Subcutaneous abdominal adipose tissue (tissue), 5 donors: ENCODE data around the gene BCL2.

Source experiments
- H3K27ac ChIP-seq: one replicate; pipeline ENCODE4 v1.7.0; 2013; ENCODE audit warnings: low read depth, mild to moderate bottlenecking, inconsistent platforms, low read length, moderate library complexity
- H3K27me3 ChIP-seq, 5 donors: one replicate each; pipeline ENCODE4 v1.7.0; 2013; ENCODE audit warnings: low read length in 5 of 5, inconsistent platforms in 1 of 5; ENCODE audit not compliant: control insufficient read depth in 5 of 5, insufficient read depth in 4 of 5
- H3K36me3 ChIP-seq, 5 donors: one replicate each; pipeline ENCODE4 v1.7.0; 2013; ENCODE audit warnings: low read length in 5 of 5; ENCODE audit not compliant: control insufficient read depth in 5 of 5, insufficient read depth in 5 of 5
- H3K4me1 ChIP-seq, 5 donors: one replicate each; pipeline ENCODE4 v1.7.0; 2013; ENCODE audit warnings: low read length in 5 of 5, mild to moderate bottlenecking in 3 of 5, moderate library complexity in 1 of 5; ENCODE audit not compliant: control insufficient read depth in 5 of 5, insufficient read depth in 5 of 5
- H3K4me3 ChIP-seq, 5 donors: one replicate each; pipeline ENCODE4 v1.7.0; 2013; ENCODE audit warnings: low read length in 5 of 5, low read depth in 1 of 5
- H3K9ac ChIP-seq, 5 donors: one replicate each; pipeline ENCODE4 v1.7.0; 2013; ENCODE audit warnings: low read length in 5 of 5, mild to moderate bottlenecking in 4 of 5, moderate library complexity in 3 of 5
- H3K9me3 ChIP-seq, 5 donors: one replicate each; pipeline ENCODE4 v1.7.0; 2013; ENCODE audit warnings: low read length in 5 of 5; ENCODE audit not compliant: control insufficient read depth in 5 of 5
- donor health status: healthy.
- donor health status: healthy.
- donor health status: healthy.
- donor health status: healthy.
- donor health status: healthy.

BCL2 gene

GRCh38 chr18:63290166-63290820 lies 29.3 kb downstream of the BCL2 start:
- Histone ChIP-seq H3K9me3 (no peaks in the 10 kb centered on the region), H3K9ac (no peak overlapping the region), H3K27ac (peak overlapping the region; percentile 4), H3K27me3 (no peaks in the 10 kb centered on the region), H3K4me3 (no peak overlapping the region), H3K36me3 (peaks cover 0 to 4% (median 2%) of the 10 kb centered on the region in 5 donors), H3K4me1 (peaks cover 0 to 48% (median 24%) of the 10 kb centered on the region in 5 donors)

GRCh38 chr18:63288311-63288710 lies 31.3 kb downstream of the BCL2 start:
- peak overlapping the region; percentile 22 for H3K27ac ChIP-seq
- peaks cover 0 to 50% (median 20%) of the 10 kb centered on the region in 5 donors for H3K4me1 ChIP-seq

GRCh38 chr18:63287691-63288220 lies 31.8 kb downstream of the BCL2 start:
- no peak overlapping the region for H3K9ac ChIP-seq
- H3K9me3 ChIP-seq: no peaks in the 10 kb centered on the region
- peaks cover 0 to 50% (median 16%) of the 10 kb centered on the region in 5 donors for H3K4me1 ChIP-seq
- H3K27me3 ChIP-seq: no peaks in the 10 kb centered on the region
- no peak overlapping the region for H3K4me3 ChIP-seq
- H3K27ac ChIP-seq: peak overlapping the region; percentile 22
- peaks cover 0 to 3% (median 0%) of the 10 kb centered on the region in 5 donors for H3K36me3 ChIP-seq

More at GRCh38 chr18:63288311-63288710, 31.3 kb downstream of the BCL2 start:
- Histone ChIP-seq H3K4me3 (no peak overlapping the region), H3K36me3 (peaks cover 0 to 4% (median 2%) of the 10 kb centered on the region in 5 donors), H3K27me3 (no peaks in the 10 kb centered on the region), H3K9me3 (no peaks in the 10 kb centered on the region), H3K9ac (no peak overlapping the region)

- no peak overlapping the region for H3K4me3 ChIP-seq
- peak overlapping the region; percentile 18 for H3K27ac ChIP-seq
- H3K4me1 ChIP-seq: peaks cover 0 to 53% (median 16%) of the 10 kb centered on the region in 5 donors
Measured at GRCh38 chr18:63286926-63287325, 32.6 kb downstream of the BCL2 start.

GRCh38 chr18:63284827-63285733 lies 34.5 kb downstream of the BCL2 start:
- Histone ChIP-seq H3K27me3 (no peaks in the 10 kb centered on the region), H3K9ac (no peak overlapping the region), H3K9me3 (no peaks in the 10 kb centered on the region), H3K4me1 (peaks cover 0 to 58% (median 16%) of the 10 kb centered on the region in 5 donors), H3K4me3 (no peak overlapping the region), H3K27ac (no peak overlapping the region), H3K36me3 (peaks cover 0 to 7% (median 0%) of the 10 kb centered on the region in 5 donors)

More at GRCh38 chr18:63286926-63287325, 32.6 kb downstream of the BCL2 start:
- Histone ChIP-seq H3K9me3 (no peaks in the 10 kb centered on the region), H3K27me3 (no peaks in the 10 kb centered on the region), H3K9ac (peak overlapping the region in 1 of 5 donors; percentile 9), H3K36me3 (no peaks in the 10 kb centered on the region)

- Histone ChIP-seq H3K4me1 (peaks cover 0 to 58% (median 16%) of the 10 kb centered on the region in 5 donors), H3K27ac (peak overlapping the region; percentile 45), H3K9ac (no peak overlapping the region), H3K36me3 (peaks cover 0 to 7% (median 0%) of the 10 kb centered on the region in 5 donors), H3K27me3 (no peaks in the 10 kb centered on the region), H3K4me3 (no peak overlapping the region), H3K9me3 (no peaks in the 10 kb centered on the region)
Measured at GRCh38 chr18:63284173-63284799, 35.3 kb downstream of the BCL2 start.

GRCh38 chr18:63283305-63284094 lies 36.1 kb downstream of the BCL2 start:
- Histone ChIP-seq H3K4me1 (peaks cover 0 to 55% (median 16%) of the 10 kb centered on the region in 5 donors), H3K27me3 (no peaks in the 10 kb centered on the region), H3K4me3 (no peak overlapping the region), H3K9me3 (no peaks in the 10 kb centered on the region), H3K36me3 (peaks cover 0 to 7% (median 0%) of the 10 kb centered on the region in 5 donors), H3K27ac (peak overlapping the region; percentile 45), H3K9ac (no peak overlapping the region)

- Histone ChIP-seq H3K4me1 (peaks cover 0 to 48% (median 11%) of the 10 kb centered on the region in 5 donors), H3K27me3 (no peaks in the 10 kb centered on the region), H3K9me3 (no peaks in the 10 kb centered on the region), H3K4me3 (no peak overlapping the region), H3K27ac (peak overlapping the region; percentile 45), H3K36me3 (peaks cover 0 to 7% (median 0%) of the 10 kb centered on the region in 5 donors), H3K9ac (peak overlapping the region in 1 of 5 donors; percentile 42)
Measured at GRCh38 chr18:63282793-63283192, 36.8 kb downstream of the BCL2 start.
